SK-N-SH (cell line): ENCODE measurements around the gene TMEM150A. TPM values are rescaled to one million over a fixed set of nuclear protein-coding genes. Genes with fewer than 3 reads are reported as not detected.

ENCODE experiments used
- CTCF ChIA-PET: fragments of 300-600, 350-600 bp; formaldehyde crosslinking; extraction: SDS; loops from one replicate; lab custom pipeline; 2021; lab: Yijun Ruan, JAX
- POLR2A ChIA-PET: fragments of 350-600 bp; sonication (Branson Sonifier 250); formaldehyde crosslinking; extraction: SDS; loops from one replicate; lab custom pipeline; 2020; ENCODE audit warnings: antibody characterized with exemption, inconsistent platforms; lab: Yijun Ruan, JAX
- DNase-seq: peaks from one replicate; pipeline ENCODE4 v3.0.0; 2012
- H2AFZ ChIP-seq: fragments of 200-600 bp; sonication (generic); 2 replicates; pipeline ENCODE4 v1.8.1; 2016; ENCODE audit warnings: antibody characterized with exemption, mild to moderate bottlenecking, low read depth
- H3F3A ChIP-seq: fragments of 200-600 bp; sonication (generic); replicated peaks from 2 replicates; pipeline ENCODE3; 2016; ENCODE audit warnings: antibody characterized with exemption, mild to moderate bottlenecking; ENCODE audit not compliant: insufficient read depth
- H3K27ac ChIP-seq, 2 experiments: fragments of 200-500 bp in 1 of 2; fragments of 200-600 bp in 1 of 2; sonication (Bioruptor generic) in 1 of 2; sonication (generic), shearing (Covaris generic) in 1 of 2; 2 replicates each; pipeline versions ENCODE4 v1.5.1 to v1.6.1; 2014 to 2016; ENCODE audit warnings: low read depth in 2 of 2, inconsistent platforms in 1 of 2, low read length in 1 of 2, mild to moderate bottlenecking in 1 of 2, mixed read lengths in 1 of 2
- H3K27me3 ChIP-seq: fragments of 200-600 bp; sonication (generic), shearing (Covaris generic); 2 replicates; pipeline ENCODE4 v1.6.1; 2016; ENCODE audit warnings: mixed run types; ENCODE audit not compliant: insufficient read depth
- H3K36me3 ChIP-seq, 2 experiments: fragments of 200-500 bp in 1 of 2; fragments of 200-600 bp in 1 of 2; sonication (Bioruptor generic) in 1 of 2; sonication (generic) in 1 of 2; replicated peaks in 1 of 2; 2 replicates each; pipeline versions ENCODE3 to v1.5.1; 2014 to 2016; ENCODE audit warnings: low read length in 1 of 2, mild to moderate bottlenecking in 1 of 2; ENCODE audit not compliant: insufficient read depth in 2 of 2, control insufficient read depth in 1 of 2
- H3K4me1 ChIP-seq, 2 experiments: fragments of 200-500 bp in 1 of 2; fragments of 200-600 bp in 1 of 2; sonication (Bioruptor generic) in 1 of 2; sonication (generic), shearing (Covaris generic) in 1 of 2; 2 replicates each; pipeline versions ENCODE4 v1.5.1 to v1.6.1; 2014 to 2016; ENCODE audit warnings: low read depth in 1 of 2, low read length in 1 of 2, mixed run types in 1 of 2; ENCODE audit not compliant: insufficient read depth in 2 of 2, control insufficient read depth in 1 of 2
- H3K4me2 ChIP-seq: fragments of 200-600 bp; sonication (generic), shearing (Covaris generic); 2 replicates; pipeline ENCODE4 v1.6.1; 2017; ENCODE audit warnings: mixed run types
- H3K4me3 ChIP-seq, 2 experiments: fragments of 200-500 bp in 1 of 2; fragments of 200-600 bp in 1 of 2; sonication (Bioruptor generic) in 1 of 2; sonication (generic), shearing (Covaris generic) in 1 of 2; 2 replicates each; pipeline versions ENCODE4 v1.5.1 to v1.8.1; 2014 to 2016; ENCODE audit warnings: low read depth in 2 of 2, inconsistent platforms in 1 of 2, low read length in 1 of 2, mild to moderate bottlenecking in 1 of 2, mixed read lengths in 1 of 2, moderate library complexity in 1 of 2
- H3K79me2 ChIP-seq: fragments of 200-600 bp; sonication (generic); 2 replicates; pipeline ENCODE4 v1.8.1; 2017; ENCODE audit warnings: mild to moderate bottlenecking; ENCODE audit not compliant: insufficient read depth
- H3K9ac ChIP-seq: fragments of 200-600 bp; sonication (generic); 2 replicates; pipeline ENCODE4 v1.6.1; 2017; ENCODE audit warnings: mixed run types
- H3K9me2 ChIP-seq: fragments of 200-600 bp; sonication (generic); 2 replicates; pipeline ENCODE4 v1.6.1; 2017; ENCODE audit warnings: mixed run types
- H3K9me3 ChIP-seq: fragments of 200-600 bp; sonication (generic); 2 replicates; pipeline ENCODE4 v1.6.1; 2017; ENCODE audit warnings: mixed run types, mild to moderate bottlenecking, moderate library complexity
- H4K20me1 ChIP-seq: fragments of 200-600 bp; sonication (generic); 2 replicates; pipeline ENCODE4 v1.6.1; 2017; ENCODE audit warnings: mild to moderate bottlenecking, mixed run types; ENCODE audit not compliant: insufficient read depth
- ELF1 ChIP-seq: IDR thresholded peaks from 2 replicates; pipeline ENCODE4 v1.4.0; 2012
- EP300 ChIP-seq, 2 experiments: IDR thresholded peaks; 2 replicates each; pipeline versions ENCODE4 v1.4.0 to v1.6.1; 2012; ENCODE audit warnings: borderline replicate concordance in 1 of 2, low read depth in 1 of 2, low read length in 1 of 2
- EZH2phosphoT487 ChIP-seq: fragments of 200-600 bp; sonication (generic); IDR thresholded peaks from 2 replicates; pipeline ENCODE4 v1.6.1; 2017; ENCODE audit warnings: low read depth, mixed run types, mild to moderate bottlenecking, antibody characterized with exemption, moderate library complexity, borderline replicate concordance
- FOSL2 ChIP-seq: IDR thresholded peaks from 2 replicates; pipeline ENCODE4 v1.4.0; 2012; ENCODE audit warnings: low read depth, mild to moderate bottlenecking, moderate library complexity, borderline replicate concordance
- GABPA ChIP-seq: IDR thresholded peaks from 2 replicates; pipeline ENCODE4 v1.4.0; 2012; ENCODE audit warnings: low read depth, mild to moderate bottlenecking
- GATA2 ChIP-seq: sonication (generic); formaldehyde crosslinking; IDR thresholded peaks from 2 replicates; pipeline ENCODE4 v1.5.0; 2020; ENCODE audit warnings: mild to moderate bottlenecking, missing genetic modification reagents
- MEF2A ChIP-seq: IDR thresholded peaks from 2 replicates; pipeline ENCODE4 v1.4.0; 2012; ENCODE audit warnings: low read depth, borderline replicate concordance
- MXI1 ChIP-seq: IDR thresholded peaks from 2 replicates; pipeline ENCODE4 v1.6.1; 2012; ENCODE audit warnings: mild to moderate bottlenecking, low read depth, low read length, improper control_type of control experiment
- POLR2AphosphoS5 ChIP-seq: IDR thresholded peaks from 2 replicates; pipeline ENCODE4 v1.6.1; 2012; ENCODE audit warnings: low read depth, low read length
- RFX5 ChIP-seq: IDR thresholded peaks from 2 replicates; pipeline ENCODE4 v1.6.1; 2012; ENCODE audit warnings: mild to moderate bottlenecking, improper control_type of control experiment, low read length
- SIN3A ChIP-seq: IDR thresholded peaks from 2 replicates; pipeline ENCODE4 v1.6.1; 2012; ENCODE audit warnings: low read depth, mild to moderate bottlenecking, low read length, moderate library complexity, borderline replicate concordance
- TAF1 ChIP-seq: IDR thresholded peaks from 2 replicates; pipeline ENCODE4 v1.6.1; 2012; ENCODE audit warnings: low read depth, mild to moderate bottlenecking, low read length, moderate library complexity, borderline replicate concordance
- TEAD4 ChIP-seq: IDR thresholded peaks from 2 replicates; pipeline ENCODE4 v1.4.0; 2012; ENCODE audit warnings: mild to moderate bottlenecking, borderline replicate concordance; ENCODE audit not compliant: insufficient read depth
- YY1 ChIP-seq: IDR thresholded peaks from 2 replicates; pipeline ENCODE4 v1.4.0; 2012; ENCODE audit warnings: low read depth, mild to moderate bottlenecking
- WGBS: methylation state at CpG from one replicate; pipeline ENCODE4 v1.1.6; 2017; ENCODE audit warnings: low lambda C conversion rate; 5-methylcytosine and 5-hydroxymethylcytosine counted together
- polyA plus RNA-seq, 3 experiments: library from polyadenylated mRNA; depleted of rRNA; stranded (reverse); fragments of >200 nt; gene quantifications; 2 replicates each; pipeline ENCODE4 v1.2.3, GENCODE V29; 2012
- TF ChIP-seq, protein P1 (sequence below): IDR thresholded peaks from 2 replicates; pipeline ENCODE4 v1.4.0; 2012; ENCODE audit warnings: low read depth
- TF ChIP-seq, protein P2 (sequence below): IDR thresholded peaks from 2 replicates; pipeline ENCODE4; 2012
- TF ChIP-seq, protein P3 (sequence below): fragments of 200-600 bp; sonication (generic); IDR thresholded peaks from 2 replicates; pipeline ENCODE4 v1.6.1; 2017; ENCODE audit warnings: antibody characterized with exemption, mild to moderate bottlenecking, moderate library complexity
- TF ChIP-seq, protein P4 (sequence below): IDR thresholded peaks from 2 replicates; pipeline ENCODE4 v1.4.0; 2012; ENCODE audit warnings: low read depth, borderline replicate concordance
- TF ChIP-seq, protein P5 (sequence below): IDR thresholded peaks from 2 replicates; pipeline ENCODE4 v1.4.0; 2012; ENCODE audit warnings: low read depth, borderline replicate concordance

The TMEM150A gene
- polyA plus RNA-seq, 1 of the 3 experiments (the other 2 are of a cell fraction) = 20.2 TPM

DNA sequence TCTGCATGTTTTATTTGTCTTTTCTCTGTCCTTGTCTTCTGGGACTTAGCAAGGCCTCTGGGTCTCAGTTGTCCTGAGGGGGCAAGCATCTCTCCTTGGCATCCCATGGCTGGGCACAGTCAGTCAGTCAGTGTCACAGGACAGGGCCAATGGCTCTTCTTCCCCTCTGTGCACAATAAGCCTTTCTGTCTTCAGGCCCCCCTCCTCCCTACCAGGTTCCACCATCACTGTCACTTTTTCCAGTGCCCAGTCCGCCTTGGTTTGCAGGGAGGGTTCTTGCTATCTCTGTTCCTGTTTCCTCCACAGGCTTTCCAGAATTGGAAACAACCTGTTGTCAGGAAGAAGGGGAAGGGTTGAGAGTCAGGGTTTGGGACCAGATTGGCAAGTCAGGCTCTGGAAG lies 20.0 kb downstream of the TMEM150A start:
- Histone ChIP-seq H3F3A (no peaks in the 10 kb centered on the region), H3K9me2 (no peaks in the 10 kb centered on the region), H3K27ac (no peak overlapping the region), H3K4me2 (no peak overlapping the region), H3K9ac (no peak overlapping the region), H3K27me3 (no peaks in the 10 kb centered on the region), H3K79me2 (no peaks in the 10 kb centered on the region)
- POLR2A ChIA-PET = no interaction called here
- CTCF ChIA-PET = interaction anchor here (1.0 kb wide), 1 partner anchor 162 kb away, joined by 3 read pairs; no protein-coding TSS in a partner anchor
- 73% methylated on average over 1 of the region's 1 CpG for WGBS
- TF ChIP-seq MXI1 (no peak), GATA2 (CRISPR knock-in tag) (no peak), TEAD4 (no peak), YY1 (no peak), FOSL2 (no peak), EZH2phosphoT487 (no peak), RFX5 (no peak), POLR2AphosphoS5 (no peak), GABPA (no peak), SIN3A (no peak), TAF1 (no peak), ELF1 (no peak), MEF2A (no peak), EP300 (IDR thresholded peaks at IDR 0.05; ENCODE audit: borderline replicate concordance in 1 of 2, low read depth in 1 of 2, low read length in 1 of 2) (no peak)
- TF ChIP-seq, protein P1, sequence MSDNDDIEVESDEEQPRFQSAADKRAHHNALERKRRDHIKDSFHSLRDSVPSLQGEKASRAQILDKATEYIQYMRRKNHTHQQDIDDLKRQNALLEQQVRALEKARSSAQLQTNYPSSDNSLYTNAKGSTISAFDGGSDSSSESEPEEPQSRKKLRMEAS = no peak
- TF ChIP-seq, protein P2, sequence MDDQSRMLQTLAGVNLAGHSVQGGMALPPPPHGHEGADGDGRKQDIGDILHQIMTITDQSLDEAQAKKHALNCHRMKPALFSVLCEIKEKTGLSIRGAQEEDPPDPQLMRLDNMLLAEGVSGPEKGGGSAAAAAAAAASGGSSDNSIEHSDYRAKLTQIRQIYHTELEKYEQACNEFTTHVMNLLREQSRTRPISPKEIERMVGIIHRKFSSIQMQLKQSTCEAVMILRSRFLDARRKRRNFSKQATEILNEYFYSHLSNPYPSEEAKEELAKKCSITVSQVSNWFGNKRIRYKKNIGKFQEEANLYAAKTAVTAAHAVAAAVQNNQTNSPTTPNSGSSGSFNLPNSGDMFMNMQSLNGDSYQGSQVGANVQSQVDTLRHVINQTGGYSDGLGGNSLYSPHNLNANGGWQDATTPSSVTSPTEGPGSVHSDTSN = no peak
- TF ChIP-seq, protein P3, sequence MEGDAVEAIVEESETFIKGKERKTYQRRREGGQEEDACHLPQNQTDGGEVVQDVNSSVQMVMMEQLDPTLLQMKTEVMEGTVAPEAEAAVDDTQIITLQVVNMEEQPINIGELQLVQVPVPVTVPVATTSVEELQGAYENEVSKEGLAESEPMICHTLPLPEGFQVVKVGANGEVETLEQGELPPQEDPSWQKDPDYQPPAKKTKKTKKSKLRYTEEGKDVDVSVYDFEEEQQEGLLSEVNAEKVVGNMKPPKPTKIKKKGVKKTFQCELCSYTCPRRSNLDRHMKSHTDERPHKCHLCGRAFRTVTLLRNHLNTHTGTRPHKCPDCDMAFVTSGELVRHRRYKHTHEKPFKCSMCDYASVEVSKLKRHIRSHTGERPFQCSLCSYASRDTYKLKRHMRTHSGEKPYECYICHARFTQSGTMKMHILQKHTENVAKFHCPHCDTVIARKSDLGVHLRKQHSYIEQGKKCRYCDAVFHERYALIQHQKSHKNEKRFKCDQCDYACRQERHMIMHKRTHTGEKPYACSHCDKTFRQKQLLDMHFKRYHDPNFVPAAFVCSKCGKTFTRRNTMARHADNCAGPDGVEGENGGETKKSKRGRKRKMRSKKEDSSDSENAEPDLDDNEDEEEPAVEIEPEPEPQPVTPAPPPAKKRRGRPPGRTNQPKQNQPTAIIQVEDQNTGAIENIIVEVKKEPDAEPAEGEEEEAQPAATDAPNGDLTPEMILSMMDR = no peak
- TF ChIP-seq, protein P4, sequence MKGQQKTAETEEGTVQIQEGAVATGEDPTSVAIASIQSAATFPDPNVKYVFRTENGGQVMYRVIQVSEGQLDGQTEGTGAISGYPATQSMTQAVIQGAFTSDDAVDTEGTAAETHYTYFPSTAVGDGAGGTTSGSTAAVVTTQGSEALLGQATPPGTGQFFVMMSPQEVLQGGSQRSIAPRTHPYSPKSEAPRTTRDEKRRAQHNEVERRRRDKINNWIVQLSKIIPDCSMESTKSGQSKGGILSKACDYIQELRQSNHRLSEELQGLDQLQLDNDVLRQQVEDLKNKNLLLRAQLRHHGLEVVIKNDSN = no peak
- TF ChIP-seq, protein P5, sequence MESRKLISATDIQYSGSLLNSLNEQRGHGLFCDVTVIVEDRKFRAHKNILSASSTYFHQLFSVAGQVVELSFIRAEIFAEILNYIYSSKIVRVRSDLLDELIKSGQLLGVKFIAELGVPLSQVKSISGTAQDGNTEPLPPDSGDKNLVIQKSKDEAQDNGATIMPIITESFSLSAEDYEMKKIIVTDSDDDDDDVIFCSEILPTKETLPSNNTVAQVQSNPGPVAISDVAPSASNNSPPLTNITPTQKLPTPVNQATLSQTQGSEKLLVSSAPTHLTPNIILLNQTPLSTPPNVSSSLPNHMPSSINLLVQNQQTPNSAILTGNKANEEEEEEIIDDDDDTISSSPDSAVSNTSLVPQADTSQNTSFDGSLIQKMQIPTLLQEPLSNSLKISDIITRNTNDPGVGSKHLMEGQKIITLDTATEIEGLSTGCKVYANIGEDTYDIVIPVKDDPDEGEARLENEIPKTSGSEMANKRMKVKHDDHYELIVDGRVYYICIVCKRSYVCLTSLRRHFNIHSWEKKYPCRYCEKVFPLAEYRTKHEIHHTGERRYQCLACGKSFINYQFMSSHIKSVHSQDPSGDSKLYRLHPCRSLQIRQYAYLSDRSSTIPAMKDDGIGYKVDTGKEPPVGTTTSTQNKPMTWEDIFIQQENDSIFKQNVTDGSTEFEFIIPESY = no peak
- TF ChIP-seq, all 33 proteins: peak for 0
- Histone ChIP-seq H4K20me1 (no peaks in the 10 kb centered on the region), H3K36me3 (no peaks in the 10 kb centered on the region), H2AFZ (no peak overlapping the region), H3K9me3 (no peaks in the 10 kb centered on the region), H3K4me1 (peaks cover 10 to 11% of the 10 kb centered on the region in 2 experiments; a peak in 2 of 4 replicates), H3K4me3 (no peak overlapping the region)
- no peak for DNase-seq
